Measurements from ENCODE around the gene PUS7L. TPM values are rescaled to one million over a fixed set of nuclear protein-coding genes. Genes with fewer than 3 reads are reported as not detected.
A peak's percentile ranks its signal among the peaks of the same experiment; 100 is the strongest.
"Not testable (repeated sequence)": the region's sequence is repeated elsewhere in the genome, so short reads cannot be mapped to it uniquely, and the experiment has no call there.

PUS7L gene
- polyA plus RNA-seq, 3 donors, result 1.6 to 14.5 (median 13.0) TPM

GRCh38 chr12:43694879-43695278, 63.7 kb downstream of the PUS7L start:
- Mint-ChIP-seq H3K9me3 (peaks cover 0 to 5% (median 3%) of the 10 kb centered on the region in 7 donors), H3K4me3 (no peak overlapping the region), H3K4me1 (no peaks in the 10 kb centered on the region), H3K27me3 (ENCODE audit: low read depth in 3 of 3) (peaks cover 0 to 2% (median 0%) of the 10 kb centered on the region in 3 donors), H3K36me3 (no peaks in the 10 kb centered on the region), H3K27ac (peak overlapping the region in 1 of 7 donors; percentile 33)
- H4K20me1 ChIP-seq (ENCODE audit: insufficient read depth, low read length), result no peaks in the 10 kb centered on the region
- no peaks in the 10 kb centered on the region for H3K79me2 ChIP-seq (ENCODE audit: insufficient read depth, low read length)
- no peak for TF ChIP-seq CTCF (IDR thresholded peaks at IDR 0.05)
- WGBS (ENCODE audit: insufficient coverage), result no CpG with 5 or more reads among the region's 1 CpG
- H3K4me3 ChIP-seq (replicated peaks in 1 of 3; ENCODE audit: low read depth in 2 of 3, low read length in 3 of 3), result no peak overlapping the region
- no peak overlapping the region for H3K27ac ChIP-seq (ENCODE audit: low read depth in 1 of 2, low read length in 2 of 2)
- intact Hi-C loops (cut with micrococcal nuclease), result no loop called here
- no peaks in the 10 kb centered on the region for H3K27me3 ChIP-seq (ENCODE audit: control insufficient read depth in 2 of 2, insufficient read depth in 2 of 2, low read length in 2 of 2)
- DNase-seq, result no peak
- no peak overlapping the region for H2AFZ ChIP-seq (ENCODE audit: insufficient read depth, low read depth, low read length, poor library complexity, severe bottlenecking)
- H3K4me1 ChIP-seq (ENCODE audit: control insufficient read depth in 1 of 2, insufficient read depth in 2 of 2, low read length in 2 of 2), result no peaks in the 10 kb centered on the region
- H3K9me3 ChIP-seq (replicated peaks in 1 of 2; ENCODE audit: control insufficient read depth in 1 of 2, insufficient read depth in 1 of 2, low read length in 2 of 2), result no peaks in the 10 kb centered on the region
- H3K9ac ChIP-seq (ENCODE audit: insufficient read depth, low read length, poor library complexity, severe bottlenecking), result no peak overlapping the region
- no peaks in the 10 kb centered on the region for H3K36me3 ChIP-seq (replicated peaks in 1 of 2; ENCODE audit: control insufficient read depth in 1 of 2, insufficient read depth in 2 of 2, low read length in 2 of 2)
- no peak overlapping the region for H3K4me2 ChIP-seq (replicated peaks; ENCODE audit: extremely low read depth, low read length, poor library complexity, severe bottlenecking)

GRCh38 chr12:43692064-43692463, 66.5 kb downstream of the PUS7L start:
- intact Hi-C loops (cut with micrococcal nuclease), result no loop called here
- H3K4me1 Mint-ChIP-seq, result no peaks in the 10 kb centered on the region
- no peaks in the 10 kb centered on the region for H3K27me3 Mint-ChIP-seq (ENCODE audit: low read depth in 3 of 3)
- Histone ChIP-seq H3K27me3 (ENCODE audit: control insufficient read depth in 2 of 2, insufficient read depth in 2 of 2, low read length in 2 of 2) (no peaks in the 10 kb centered on the region), H3K27ac (ENCODE audit: low read depth in 1 of 2, low read length in 2 of 2) (no peak overlapping the region), H2AFZ (ENCODE audit: insufficient read depth, low read depth, low read length, poor library complexity, severe bottlenecking) (no peak overlapping the region), H3K4me3 (replicated peaks in 1 of 3; ENCODE audit: low read depth in 2 of 3, low read length in 3 of 3) (no peak overlapping the region), H3K79me2 (ENCODE audit: insufficient read depth, low read length) (no peaks in the 10 kb centered on the region), H3K9me3 (replicated peaks in 1 of 2; ENCODE audit: control insufficient read depth in 1 of 2, insufficient read depth in 1 of 2, low read length in 2 of 2) (no peaks in the 10 kb centered on the region), H4K20me1 (ENCODE audit: insufficient read depth, low read length) (no peaks in the 10 kb centered on the region), H3K9ac (ENCODE audit: insufficient read depth, low read length, poor library complexity, severe bottlenecking) (no peak overlapping the region), H3K4me2 (replicated peaks; ENCODE audit: extremely low read depth, low read length, poor library complexity, severe bottlenecking) (no peak overlapping the region), H3K4me1 (ENCODE audit: control insufficient read depth in 1 of 2, insufficient read depth in 2 of 2, low read length in 2 of 2) (no peaks in the 10 kb centered on the region), H3K36me3 (replicated peaks in 1 of 2; ENCODE audit: control insufficient read depth in 1 of 2, insufficient read depth in 2 of 2, low read length in 2 of 2) (no peaks in the 10 kb centered on the region)
- TF ChIP-seq CTCF (IDR thresholded peaks at IDR 0.05), result no peak
- DNase-seq, result no peak
- 0% methylated on average over 1 of the region's 1 CpG for WGBS (ENCODE audit: insufficient coverage)
- H3K9me3 Mint-ChIP-seq, result peaks cover 0 to 9% (median 3%) of the 10 kb centered on the region in 7 donors
- no peak overlapping the region for H3K4me3 Mint-ChIP-seq
- H3K36me3 Mint-ChIP-seq, result no peaks in the 10 kb centered on the region
- no peak overlapping the region for H3K27ac Mint-ChIP-seq

- H3K27me3 Mint-ChIP-seq (ENCODE audit: low read depth in 3 of 3); H3K4me3 ChIP-seq (replicated peaks in 1 of 3; ENCODE audit: low read depth in 2 of 3, low read length in 3 of 3); H3K4me1 Mint-ChIP-seq; H3K4me2 ChIP-seq (replicated peaks; ENCODE audit: extremely low read depth, low read length, poor library complexity, severe bottlenecking); H3K36me3 Mint-ChIP-seq; H3K79me2 ChIP-seq (ENCODE audit: insufficient read depth, low read length); intact Hi-C loops (cut with micrococcal nuclease); H2AFZ ChIP-seq (ENCODE audit: insufficient read depth, low read depth, low read length, poor library complexity, severe bottlenecking); H3K27ac ChIP-seq (ENCODE audit: low read depth in 1 of 2, low read length in 2 of 2); DNase-seq; H3K4me1 ChIP-seq (ENCODE audit: control insufficient read depth in 1 of 2, insufficient read depth in 2 of 2, low read length in 2 of 2); H3K27ac Mint-ChIP-seq; H3K9me3 ChIP-seq (replicated peaks in 1 of 2; ENCODE audit: control insufficient read depth in 1 of 2, insufficient read depth in 1 of 2, low read length in 2 of 2); H3K9ac ChIP-seq (ENCODE audit: insufficient read depth, low read length, poor library complexity, severe bottlenecking); H3K4me3 Mint-ChIP-seq; H4K20me1 ChIP-seq (ENCODE audit: insufficient read depth, low read length); H3K27me3 ChIP-seq (ENCODE audit: control insufficient read depth in 2 of 2, insufficient read depth in 2 of 2, low read length in 2 of 2); H3K36me3 ChIP-seq (replicated peaks in 1 of 2; ENCODE audit: control insufficient read depth in 1 of 2, insufficient read depth in 2 of 2, low read length in 2 of 2): not testable (repeated sequence)
- 96% methylated on average over 20 of the region's 30 CpGs for WGBS (ENCODE audit: insufficient coverage)
- H3K9me3 Mint-ChIP-seq, result peaks cover 0 to 15% (median 7%) of the 10 kb centered on the region in 7 donors
Measured at GRCh38 chr12:43685491-43685890, 73.1 kb downstream of the PUS7L start.
